ENCODE results near the gene ST6GALNAC5. TPM values are rescaled to one million over a fixed set of nuclear protein-coding genes. Genes with fewer than 3 reads are reported as not detected.

Gene ST6GALNAC5
- total and polyA plus RNA-seq, 10 of the 15 experiments (the other 5 are each of a cell fraction or from before 2014, with no cell fraction given) = under 0.01 to 1.8 (median 0.07) TPM; not detected in 6

- no peak for TF ChIP-seq JUND (IDR thresholded peaks at IDR 0.05; ENCODE audit: low read depth, low read length)
- no peak for TF ChIP-seq ATF7 (IDR thresholded peaks at IDR 0.05; ENCODE audit: low read depth)
- no peak for TF ChIP-seq IKZF2 (IDR thresholded peaks at IDR 0.05)
- no peak for TF ChIP-seq SPI1 (IDR thresholded peaks at IDR 0.05; ENCODE audit: borderline replicate concordance, insufficient read depth, low read depth, low read length)
- TF ChIP-seq PML (IDR thresholded peaks at IDR 0.05; ENCODE audit: low read length) = no peak
These were observed 32.1 kb upstream of the ST6GALNAC5 start (continued) for GRCh38 chr1:76835203-76835602.

GRCh38 chr1:76840278-76840677 lies 27.0 kb upstream of the ST6GALNAC5 start:
- intact Hi-C loops (cut with micrococcal nuclease; ENCODE audit: unreplicated experiment) = no loop called here
- no peaks in the 10 kb centered on the region for H3K4me1 ChIP-seq (ENCODE audit: control insufficient read depth, insufficient read depth, low read length)
- ChIA-PET SMC1A (ENCODE audit: uncharacterized antibody, unreplicated experiment) (interaction anchor here (0.7 to 3.2 kb wide), 3 partner anchors 9 to 268 kb away, joined by 3 to 16 read pairs (median 3); no protein-coding TSS in a partner anchor), POLR2A (no interaction called here), RAD21 (ENCODE audit: unreplicated experiment) (no interaction called here), CTCF (no interaction called here)
- no peak overlapping the region for H3K4me3 ChIP-seq
- in situ Hi-C loops (cut with MboI) = no loop called here
- H2AFZ ChIP-seq (ENCODE audit: control insufficient read depth, low read depth, low read length) = no peak overlapping the region
- H3K27ac ChIP-seq (ENCODE audit: control insufficient read depth, insufficient read depth) = no peak overlapping the region
- no peak for FAIRE-seq
- no peaks in the 10 kb centered on the region for H3K79me2 ChIP-seq (ENCODE audit: control insufficient read depth, insufficient read depth, low read length)
- no peak overlapping the region for H3K9ac ChIP-seq (ENCODE audit: control insufficient read depth, insufficient read depth, low read length)
- H3K9me3 ChIP-seq (replicated peaks; ENCODE audit: control insufficient read depth, insufficient read depth, low read length) = no peaks in the 10 kb centered on the region
- DNase-seq (ENCODE audit: low read depth, low spot score) = no peak
- no peak for ATAC-seq
- no peaks in the 10 kb centered on the region for H3K36me3 ChIP-seq (ENCODE audit: control insufficient read depth in 2 of 2, insufficient read depth in 2 of 2, low read length in 1 of 2)
- WGBS (ENCODE audit: insufficient coverage, insufficient replicate concordance, low lambda C conversion rate, missing lambda C conversion rate) = 33% methylated on average over 2 of the region's 2 CpGs
- H3K4me2 ChIP-seq (ENCODE audit: control insufficient read depth, insufficient read depth) = no peak overlapping the region
- H3K27me3 ChIP-seq (replicated peaks in 1 of 2; ENCODE audit: control insufficient read depth in 2 of 2, insufficient read depth in 2 of 2, low read length in 1 of 2) = no peaks in the 10 kb centered on the region
- no peak for TF ChIP-seq RAD21 (IDR thresholded peaks at IDR 0.05; ENCODE audit: insufficient read depth, low read depth, low read length)
- no peak for TF ChIP-seq SIN3A (IDR thresholded peaks at IDR 0.05; ENCODE audit: low read depth, low read length)
- TF ChIP-seq ATF3 (IDR thresholded peaks at IDR 0.05; ENCODE audit: borderline replicate concordance, extremely low read depth, low read depth, low read length) = no peak
- TF ChIP-seq CEBPB (IDR thresholded peaks at IDR 0.05; ENCODE audit: borderline replicate concordance in 1 of 2, low read depth in 2 of 2, low read length in 2 of 2) = no peak
- no peak for TF ChIP-seq NBN (IDR thresholded peaks at IDR 0.05)
- TF ChIP-seq MYC (IDR thresholded peaks at IDR 0.05; ENCODE audit: insufficient read depth, insufficient read length, insufficient replicate concordance, low read length, severe bottlenecking) = no peak
- no peak for TF ChIP-seq IKZF1 (conservative IDR thresholded peaks at IDR 0.05)
- TF ChIP-seq SMAD5 (IDR thresholded peaks at IDR 0.05; ENCODE audit: low read depth) = no peak
- no peak for TF ChIP-seq ESRRA (IDR thresholded peaks at IDR 0.05; ENCODE audit: low read length)
- no peak for TF ChIP-seq HCFC1 (IDR thresholded peaks at IDR 0.05; ENCODE audit: low read length)
- TF ChIP-seq ZNF687 (IDR thresholded peaks at IDR 0.05) = no peak
- TF ChIP-seq ZNF207 (IDR thresholded peaks at IDR 0.05; ENCODE audit: borderline replicate concordance) = no peak
- no peak for TF ChIP-seq BACH1 (IDR thresholded peaks at IDR 0.05; ENCODE audit: borderline replicate concordance)
- no peak for TF ChIP-seq JUND (IDR thresholded peaks at IDR 0.05; ENCODE audit: low read depth, low read length)
- BruUV-seq (replicated peaks) = no TSS peak
- H4K20me1 ChIP-seq (ENCODE audit: control insufficient read depth, insufficient read depth) = no peaks in the 10 kb centered on the region
